Stimulated activated CD4-positive, alpha-beta T cell treated with anti-CD3 and anti-CD28 coated beads, TNF-alpha, amount 100 ng/mL, for 4 hours (primary cell): ENCODE measurements around the gene WDR43.
"Not testable (repeated sequence)": the region's sequence is repeated elsewhere in the genome, so short reads cannot be mapped to it uniquely, and the experiment has no call there.

Experiments used
- DNase-seq, 3 experiments: peaks; one replicate each; pipeline ENCODE4 v3.0.0-alpha.2; 2020; ENCODE audit warnings: low read depth in 3 of 3

The WDR43 gene

DNA sequence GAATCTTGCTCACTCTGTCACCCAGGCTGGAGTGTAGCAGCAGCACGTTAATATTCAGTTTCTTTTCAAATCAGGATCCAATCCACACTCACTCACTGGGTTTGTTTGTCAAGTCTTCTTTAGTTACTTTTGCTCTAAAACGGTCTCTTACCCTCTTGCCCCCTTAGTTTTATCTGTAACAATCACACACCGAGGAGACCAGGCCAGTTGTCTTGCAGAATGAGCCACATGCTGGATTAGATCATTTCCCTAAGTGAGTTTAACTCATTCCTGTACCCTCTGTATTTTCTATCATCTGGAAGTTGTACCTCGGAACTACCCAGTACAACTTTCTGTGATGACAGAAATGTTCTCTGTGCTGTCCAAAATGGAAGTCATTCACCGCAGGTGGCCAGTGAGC, 65.9 kb downstream of the WDR43 start:
- no peak for DNase-seq

- no peak for DNase-seq
These were observed 68.0 kb downstream of the WDR43 start for GRCh38 chr2:28962505-28962904.

DNA sequence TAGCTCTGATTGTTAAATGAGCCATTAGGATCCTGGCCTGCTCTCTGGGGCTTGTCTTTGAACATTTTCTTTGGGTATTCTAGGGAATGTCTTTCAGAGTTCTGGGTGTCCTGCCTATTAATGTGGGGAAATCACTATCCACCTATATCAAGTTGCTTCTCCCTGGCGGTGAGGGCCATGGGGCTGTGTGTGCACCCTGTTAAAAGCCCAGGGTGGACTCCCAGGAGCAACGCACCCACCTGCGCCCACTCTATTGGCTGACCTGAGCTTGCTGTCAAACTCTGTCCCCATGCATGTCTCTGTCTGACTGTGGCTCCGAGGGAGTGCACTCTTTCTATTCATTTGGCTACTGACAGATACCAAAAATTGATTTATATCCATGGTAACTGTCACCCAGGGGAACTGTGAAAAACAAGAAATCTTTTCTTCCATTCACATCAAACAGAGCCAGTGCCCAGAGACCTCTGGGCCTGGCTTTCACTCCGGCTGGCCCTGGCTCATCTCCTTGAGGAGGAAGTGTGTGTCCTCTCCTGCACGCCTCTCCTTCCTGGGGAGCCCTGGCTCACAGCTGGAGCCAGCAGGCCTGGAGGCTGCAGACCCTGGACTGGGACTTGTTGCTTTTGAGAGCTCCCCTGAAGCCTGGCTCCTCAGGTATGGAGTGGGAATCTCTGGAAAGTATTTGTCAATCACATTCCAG, 76.1 kb downstream of the WDR43 start:
- DNase-seq, result no peak

DNA sequence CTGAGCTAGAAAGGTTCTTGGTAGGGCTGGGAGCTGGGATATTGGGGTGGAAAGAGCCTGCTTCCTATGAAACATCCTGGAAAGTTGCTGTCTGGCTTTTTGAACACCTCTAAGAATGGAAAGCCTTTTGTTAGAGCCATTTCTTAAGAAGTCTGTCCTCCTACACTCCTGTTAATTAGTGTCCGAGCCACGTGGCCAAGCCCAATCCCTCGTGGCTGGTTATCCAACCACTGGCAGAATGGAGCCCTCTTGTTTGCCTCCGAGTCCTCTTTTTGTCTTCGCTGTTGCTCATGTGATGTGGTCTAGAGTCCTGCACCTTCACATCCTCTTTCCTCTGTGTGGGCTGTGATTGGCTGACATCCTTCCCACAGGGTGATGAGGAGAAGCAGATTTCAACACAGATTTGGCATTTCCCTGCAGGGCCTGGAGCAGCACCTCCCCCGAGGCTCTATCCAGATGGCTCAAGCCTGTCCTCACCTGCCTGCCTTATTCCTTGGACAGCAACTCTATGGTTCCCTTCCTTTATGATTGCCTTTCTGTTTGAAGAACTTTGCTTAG, 78.4 kb downstream of the WDR43 start:
- DNase-seq, result no peak

- DNase-seq, result no peak
These were observed 79.8 kb downstream of the WDR43 start for GRCh38 chr2:28974252-28974651.

DNA sequence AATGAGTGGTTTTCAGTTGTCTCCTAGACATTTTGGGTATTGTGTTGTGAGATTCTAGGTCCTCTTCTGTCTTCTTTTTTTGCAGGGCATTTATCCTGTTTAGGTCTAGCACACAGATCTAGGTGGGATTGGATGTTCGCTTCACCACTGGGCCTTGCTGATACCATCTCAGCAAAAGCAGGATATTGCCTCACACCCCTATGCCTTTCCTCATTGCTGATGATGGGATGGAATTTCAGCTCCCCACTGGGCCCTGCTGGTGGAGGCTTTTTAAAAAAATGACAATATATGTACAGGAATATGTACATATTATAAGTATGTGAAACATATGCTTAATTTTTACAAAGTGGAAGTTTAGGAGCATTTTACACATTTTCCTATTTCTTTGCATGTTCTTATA, 81.2 kb downstream of the WDR43 start:
- no peak for DNase-seq

DNA sequence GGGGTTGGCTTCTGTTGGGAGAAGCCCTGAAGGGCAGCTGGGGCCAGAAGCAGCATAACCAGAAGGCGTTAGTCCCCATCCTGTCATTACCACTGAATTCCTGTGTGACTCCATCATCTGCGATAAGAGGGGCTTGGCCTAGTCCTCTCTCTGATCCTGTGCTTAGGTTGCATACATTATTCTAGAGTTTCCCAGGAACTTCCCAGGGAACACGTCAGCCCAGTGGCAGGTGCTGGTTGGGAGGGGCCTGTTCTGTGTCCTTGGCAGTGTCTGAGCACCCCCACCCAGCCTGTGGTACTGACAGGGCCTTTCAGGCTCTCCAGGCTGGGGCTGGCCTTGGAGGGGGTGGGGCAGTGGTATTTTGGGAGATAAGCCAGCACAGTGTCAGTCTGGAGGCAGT, 82.1 kb downstream of the WDR43 start:
- no peak for DNase-seq

DNA sequence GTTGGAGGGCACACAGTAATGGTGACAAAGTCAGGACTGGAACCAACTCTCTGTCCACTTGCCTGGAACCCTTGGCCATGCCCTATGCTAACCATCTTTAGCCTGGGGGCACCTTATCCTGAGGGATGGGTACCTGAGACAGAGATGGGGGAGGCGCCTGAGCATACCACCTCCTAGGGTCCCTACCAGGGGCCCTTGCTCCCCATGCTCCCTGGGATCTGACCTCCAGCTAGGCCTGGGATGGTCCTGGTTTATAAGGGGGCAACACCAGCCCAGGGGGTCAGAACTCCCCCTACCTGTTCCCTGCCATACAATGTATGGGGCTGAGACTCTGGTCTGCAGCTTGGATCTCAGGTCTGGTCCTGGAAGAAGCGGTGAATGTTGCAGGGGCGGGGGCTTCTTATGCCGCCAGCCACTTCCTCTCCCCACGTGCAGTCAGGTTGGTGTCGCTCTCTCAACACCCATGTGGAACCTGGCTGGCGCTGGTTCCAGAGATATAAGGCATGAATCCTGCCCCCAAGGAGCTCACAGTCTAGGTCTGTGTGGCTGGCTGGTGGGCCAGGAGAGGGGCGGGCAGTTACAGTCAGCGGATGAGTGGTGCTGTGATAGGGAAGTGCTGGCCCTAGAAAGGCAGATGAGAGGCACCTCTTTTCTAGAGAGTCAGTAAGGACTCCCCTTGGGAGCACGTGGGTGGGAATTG, 82.9 kb downstream of the WDR43 start:
- DNase-seq, result no peak

DNA sequence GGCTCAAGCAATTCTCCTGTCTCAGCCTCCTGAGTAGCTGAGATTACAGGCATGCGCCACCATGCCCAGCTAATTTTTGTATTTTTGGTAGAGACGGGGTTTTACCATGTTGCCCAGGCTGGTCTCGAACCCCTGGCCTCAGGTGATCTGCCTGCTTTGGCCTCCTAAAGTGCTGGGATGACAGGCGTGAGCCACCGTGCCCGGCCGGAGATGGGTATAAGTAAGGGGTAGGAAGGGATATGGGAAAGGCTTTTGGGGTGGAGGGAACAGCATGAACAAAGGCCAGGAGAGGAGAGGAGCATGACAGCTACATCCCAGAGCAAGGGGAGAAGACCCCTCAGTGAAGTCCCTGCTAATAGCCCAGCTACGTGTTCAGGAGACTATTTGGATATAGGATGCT, 83.5 kb downstream of the WDR43 start:
- not testable (repeated sequence) for DNase-seq

- DNase-seq, result no peak
These were observed 84.1 kb downstream of the WDR43 start for GRCh38 chr2:28978606-28979005.

- DNase-seq, result no peak
These were observed 84.6 kb downstream of the WDR43 start for GRCh38 chr2:28979041-28979440.

GRCh38 chr2:28979576-28980366, 85.3 kb downstream of the WDR43 start:
- DNase-seq, result no peak

- no peak for DNase-seq
These were observed 86.0 kb downstream of the WDR43 start for GRCh38 chr2:28980368-28981015.

GRCh38 chr2:28981016-28981441, 86.6 kb downstream of the WDR43 start, which contains the start of gene TOGARAM2:
Gene TOGARAM2, plus strand, starts transcription at chr2:28981298. Its CDS starts 13,537 bp downstream, at chr2:28994835.
- no peak for DNase-seq

- DNase-seq, result no peak
These were observed 87.3 kb downstream of the WDR43 start for GRCh38 chr2:28981620-28982376.

DNA sequence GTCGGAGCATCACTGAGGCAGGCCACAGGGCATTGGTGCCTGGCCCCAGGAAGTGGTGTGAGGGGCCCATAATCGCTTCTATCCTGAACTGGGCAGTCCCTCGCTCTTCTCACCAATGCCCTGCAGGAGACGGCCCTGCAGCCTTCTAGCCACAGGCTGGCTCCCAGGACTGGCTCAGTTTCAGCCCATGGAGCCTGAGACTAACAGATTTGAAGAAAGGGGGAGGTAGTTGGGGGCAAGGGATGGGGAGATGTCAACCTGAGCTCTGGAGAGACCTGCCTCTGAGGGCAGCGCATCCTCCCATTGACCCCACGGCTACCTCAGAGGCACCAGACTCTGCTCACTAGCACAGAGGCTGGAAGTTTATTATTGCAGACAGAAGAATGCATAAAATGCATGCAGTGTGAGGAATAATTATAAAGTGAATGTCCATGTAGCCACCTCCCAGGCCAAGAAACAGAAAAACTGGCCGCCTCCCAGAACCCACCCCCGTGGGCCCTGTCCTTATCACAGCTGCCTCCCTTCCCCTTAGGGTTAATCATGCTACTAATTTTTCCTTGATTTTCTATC, 88.0 kb downstream of the WDR43 start:
- DNase-seq, result no peak

GRCh38 chr2:28986429-28986828, 92.0 kb downstream of the WDR43 start:
- no peak for DNase-seq

- no peak for DNase-seq
These were observed 95.5 kb downstream of the WDR43 start for GRCh38 chr2:28989973-28990372.

- no peak for DNase-seq
These were observed 96.0 kb downstream of the WDR43 start for GRCh38 chr2:28990445-28990844.

DNA sequence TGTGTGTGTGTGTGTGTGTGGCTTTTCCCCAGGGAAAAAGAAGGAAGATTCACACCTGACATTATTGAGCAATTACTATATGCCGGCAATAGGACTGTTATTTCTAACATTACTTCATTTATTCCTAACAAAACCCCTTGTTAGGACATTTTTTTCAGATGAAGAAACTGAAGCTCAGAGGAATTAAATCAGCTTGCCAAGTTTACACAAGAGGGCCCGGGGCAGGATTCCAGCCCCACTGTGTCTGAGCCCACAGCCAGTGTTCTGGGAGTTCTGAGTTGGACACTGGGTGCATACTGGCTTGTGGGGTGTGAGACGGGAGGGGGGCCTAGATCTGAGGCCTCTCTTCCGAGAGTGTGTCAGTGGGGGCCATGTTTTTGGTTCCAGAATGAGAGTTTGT, 96.6 kb downstream of the WDR43 start:
- no peak for DNase-seq

DNA sequence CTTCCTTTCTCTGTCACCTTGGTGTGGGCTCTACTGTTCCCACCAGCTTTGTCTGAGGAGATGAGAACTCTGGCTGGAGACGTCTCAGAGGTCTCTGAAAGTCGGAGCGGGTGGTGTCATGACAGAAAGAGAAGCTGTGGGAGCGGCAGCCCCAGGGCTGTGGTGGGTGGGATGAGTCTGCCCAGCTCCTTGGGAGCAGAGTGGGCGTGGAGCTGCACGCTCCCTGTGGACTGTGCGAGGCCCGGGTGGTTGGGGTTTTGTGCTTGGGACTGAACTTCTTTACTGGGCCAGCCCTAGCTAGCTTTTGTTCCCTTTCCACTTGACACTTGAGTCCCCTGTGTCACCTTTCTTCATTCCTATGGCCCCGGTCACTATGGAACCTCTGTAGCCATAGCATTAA, 97.0 kb downstream of the WDR43 start:
- no peak for DNase-seq
